Endothelial cell of umbilical vein (primary cell): ENCODE measurements around the gene PRKD1. TPM values are rescaled to one million over a fixed set of nuclear protein-coding genes. Genes with fewer than 3 reads are reported as not detected.

Experiments used
- BruUV-seq: library from RNA; stranded (reverse); fragments of 400-500 nt; replicated peaks from 2 replicates; lab custom pipeline; 2021; lab: Mats Ljungman, UMichigan
- CTCF ChIA-PET: fragments of 300-600, 350-600 bp; sonication (Branson Sonifier 250); formaldehyde crosslinking; loops from one replicate; lab custom pipeline; 2021; ENCODE audit warnings: antibody characterized with exemption, inconsistent platforms; lab: Charles Lee
- POLR2A ChIA-PET: fragments of 300-600, 350-600 bp; sonication (Branson Sonifier 250); formaldehyde crosslinking; loops from one replicate; lab custom pipeline; 2021; ENCODE audit warnings: antibody characterized with exemption, inconsistent platforms; lab: Charles Lee
- DNase-seq: peaks from one replicate; pipeline ENCODE4 v3.0.0-alpha.2; 2011; ENCODE audit warnings: low read depth, low spot score
- FAIRE-seq: peaks from 2 replicates; lab custom pipeline; 2011; peaks lifted over from hg19 to GRCh38; lab: Jason Lieb, UNC
- H2AFZ ChIP-seq: 2 replicates; pipeline ENCODE4 v1.6.0; 2012; ENCODE audit warnings: low read depth, low read length, control low read depth, inconsistent platforms
- H3K27ac ChIP-seq: 2 replicates; pipeline ENCODE4 v1.5.1; 2011; ENCODE audit warnings: low read depth, mild to moderate bottlenecking, control low read depth, low read length, moderate library complexity; ENCODE audit not compliant: insufficient read depth
- H3K27me3 ChIP-seq, 2 experiments: 2 replicates each; pipeline versions ENCODE4 v1.6.0 to v1.6.1; 2011; ENCODE audit warnings: low read length in 2 of 2, mixed read lengths in 1 of 2; ENCODE audit not compliant: control insufficient read depth in 2 of 2, insufficient read depth in 2 of 2
- H3K36me3 ChIP-seq, 2 experiments: 2 replicates in 1 of 2; 3 replicates in 1 of 2; pipeline ENCODE4 v1.5.1; 2011; ENCODE audit warnings: low read length in 2 of 2, mild to moderate bottlenecking in 1 of 2, moderate library complexity in 1 of 2; ENCODE audit not compliant: control insufficient read depth in 2 of 2, insufficient read depth in 2 of 2; ENCODE audit errors: extremely low read depth in 1 of 2
- H3K4me1 ChIP-seq: 3 replicates; pipeline ENCODE4 v1.5.1; 2011; ENCODE audit warnings: mild to moderate bottlenecking, low read length; ENCODE audit not compliant: control insufficient read depth, insufficient read depth; ENCODE audit errors: extremely low read depth
- H3K4me2 ChIP-seq: 2 replicates; pipeline ENCODE4 v1.6.1; 2011; ENCODE audit warnings: low read length, control low read depth, mixed read lengths; ENCODE audit not compliant: insufficient read depth
- H3K4me3 ChIP-seq, 3 experiments: fragments of 200-600 bp in 1 of 3; sonication (generic), shearing (Covaris generic) in 1 of 3; replicated peaks in 1 of 3; 2 replicates each; pipeline ENCODE4 v1.5.1; 2011 to 2016; ENCODE audit warnings: control low read depth in 3 of 3, low read length in 3 of 3, mild to moderate bottlenecking in 2 of 3, inconsistent platforms in 1 of 3, low read depth in 1 of 3, moderate library complexity in 1 of 3; ENCODE audit not compliant: insufficient read depth in 1 of 3
- H3K79me2 ChIP-seq: 2 replicates; pipeline ENCODE4 v1.6.0; 2012; ENCODE audit warnings: low read length, inconsistent platforms; ENCODE audit not compliant: control insufficient read depth, insufficient read depth
- H3K9ac ChIP-seq: replicated peaks from 2 replicates; pipeline ENCODE3; 2011; ENCODE audit warnings: low read length, control low read depth; ENCODE audit not compliant: insufficient read depth; ENCODE audit errors: extremely low read depth
- H3K9me1 ChIP-seq: replicated peaks from 3 replicates; pipeline ENCODE4 v1.6.0; 2011; ENCODE audit warnings: mild to moderate bottlenecking, low read length; ENCODE audit not compliant: control insufficient read depth, insufficient read depth; ENCODE audit errors: extremely low read depth
- H3K9me3 ChIP-seq: replicated peaks from 2 replicates; pipeline ENCODE4 v1.5.1; 2012; ENCODE audit warnings: low read length, inconsistent platforms; ENCODE audit not compliant: control insufficient read depth, insufficient read depth
- H4K20me1 ChIP-seq: replicated peaks from 2 replicates; pipeline ENCODE3; 2011; ENCODE audit warnings: mild to moderate bottlenecking, low read length; ENCODE audit not compliant: control insufficient read depth, insufficient read depth; ENCODE audit errors: extremely low read depth
- CTCF ChIP-seq, 2 donors: IDR thresholded peaks; 1 replicate in 1 of 2; 2 replicates in 1 of 2; pipeline ENCODE4 v1.5.1; 2011; ENCODE audit warnings: low read length in 2 of 2, mild to moderate bottlenecking in 2 of 2, moderate library complexity in 2 of 2, control low read depth in 1 of 2, inconsistent platforms in 1 of 2, low read depth in 1 of 2; ENCODE audit not compliant: insufficient read depth in 1 of 2; ENCODE audit errors: extremely low read depth in 1 of 2
- EZH2 ChIP-seq: IDR thresholded peaks from 2 replicates; pipeline ENCODE4 v1.6.1; 2012; ENCODE audit warnings: borderline replicate concordance, low read depth, mild to moderate bottlenecking, moderate library complexity, low read length, inconsistent platforms; ENCODE audit not compliant: severe bottlenecking
- FOS ChIP-seq: IDR thresholded peaks from 2 replicates; pipeline ENCODE4 v1.6.1; 2011; ENCODE audit warnings: mild to moderate bottlenecking, low read length, moderate library complexity, borderline replicate concordance; ENCODE audit not compliant: insufficient read depth
- GATA2 ChIP-seq: IDR thresholded peaks from 2 replicates; pipeline ENCODE4 v1.7.0; 2011; ENCODE audit warnings: low read depth, mild to moderate bottlenecking, moderate library complexity, mixed read lengths, low read length; ENCODE audit not compliant: insufficient read length, insufficient read depth
- JUN ChIP-seq: IDR thresholded peaks from 2 replicates; pipeline ENCODE4 v1.6.1; 2011; ENCODE audit warnings: borderline replicate concordance, low read depth; ENCODE audit not compliant: insufficient read length, insufficient read depth
- MYC ChIP-seq: IDR thresholded peaks from one replicate; pipeline ENCODE4 v1.6.1; 2011; ENCODE audit warnings: mild to moderate bottlenecking, low read depth, low read length
- POLR2A ChIP-seq: IDR thresholded peaks from 2 replicates; pipeline ENCODE4 v1.6.1; 2012; ENCODE audit warnings: low read depth, mild to moderate bottlenecking, control low read depth, low read length
- POLR2AphosphoS5 ChIP-seq: IDR thresholded peaks from 2 replicates; pipeline ENCODE4 v1.6.1; 2012; ENCODE audit warnings: low read depth, mild to moderate bottlenecking, control low read depth, low read length, moderate library complexity; ENCODE audit not compliant: insufficient read depth
- dilution Hi-C: fragments of 300-500 bp; cut with MboI; formaldehyde crosslinking; loops from one replicate; pipeline ENCODE4 v1.15.0; 2019; ENCODE audit warnings: low sequenced_read_pairs; ENCODE audit not compliant: extremely low pct_ligation_motif_present
- intact Hi-C: fragments of 100-400 bp; cut with micrococcal nuclease; formaldehyde crosslinking; loops from one replicate; pipeline ENCODE4 v1.10.0; 2022
- polyA plus RNA-seq, 4 experiments: library from polyadenylated mRNA; depleted of rRNA in 3 of 4; stranded (reverse) in 3 of 4; unstranded in 1 of 4; fragments of >200 nt; gene quantifications; 2 replicates each; pipeline versions ENCODE4 v1.2.1 to v1.2.3, GENCODE V29; 2011 to 2012; ENCODE audit warnings: missing spikeins in 1 of 4
- total RNA-seq: library from RNA; stranded (reverse); gene quantifications from 2 replicates; pipeline ENCODE4 v1.2.3, GENCODE V29; 2021
- TF ChIP-seq, protein P1 (sequence below): IDR thresholded peaks from 2 replicates; pipeline ENCODE4 v1.6.1; 2011; ENCODE audit not compliant: insufficient read depth, insufficient read length

The PRKD1 gene
- total and polyA plus RNA-seq, 2 donors (not counting 3 experiments of a cell fraction or from before 2014, with no cell fraction given) = 3.9 to 10.9 TPM

DNA sequence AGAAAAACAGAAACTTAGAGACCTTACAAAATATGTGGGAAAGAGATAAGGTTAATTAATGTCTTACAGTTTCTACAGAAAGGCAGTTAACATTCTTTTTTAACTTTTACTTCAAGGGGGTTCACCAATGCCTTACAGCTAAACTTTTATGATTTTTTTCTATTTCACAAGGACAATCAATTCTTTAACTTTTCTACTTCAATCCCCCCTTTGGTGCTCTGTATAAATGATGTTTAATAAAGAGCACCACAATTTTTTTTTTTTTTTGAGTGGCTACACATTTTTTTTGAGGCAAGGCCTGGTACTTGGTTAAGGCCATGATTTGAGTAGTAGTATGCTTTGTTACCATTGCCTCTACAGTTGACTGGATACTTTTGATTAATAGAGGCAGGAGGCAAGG lies 279.6 kb downstream of the PRKD1 start:
- H3K27ac ChIP-seq = no peak overlapping the region
- H3K9me1 ChIP-seq = no peaks in the 10 kb centered on the region
- no peaks in the 10 kb centered on the region for H3K27me3 ChIP-seq
- DNase-seq (no peak), FAIRE-seq (no peak)
- H3K36me3 ChIP-seq = no peaks in the 10 kb centered on the region
- BruUV-seq = no TSS peak
- no peaks in the 10 kb centered on the region for H4K20me1 ChIP-seq
- H3K79me2 ChIP-seq = no peaks in the 10 kb centered on the region
- POLR2A ChIA-PET = no interaction called here
- H3K4me1 ChIP-seq = no peaks in the 10 kb centered on the region
- no peak for TF ChIP-seq POLR2A
- no peak for TF ChIP-seq CTCF (IDR thresholded peaks at IDR 0.05; ENCODE audit: extremely low read depth in 1 of 2, insufficient read depth in 1 of 2, low read depth in 1 of 2, low read length in 2 of 2)
- no peak for TF ChIP-seq GATA2
- no peak for TF ChIP-seq MYC
- TF ChIP-seq JUN = no peak
- TF ChIP-seq, protein P1, sequence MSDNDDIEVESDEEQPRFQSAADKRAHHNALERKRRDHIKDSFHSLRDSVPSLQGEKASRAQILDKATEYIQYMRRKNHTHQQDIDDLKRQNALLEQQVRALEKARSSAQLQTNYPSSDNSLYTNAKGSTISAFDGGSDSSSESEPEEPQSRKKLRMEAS = no peak
- TF ChIP-seq POLR2AphosphoS5 = no peak
- no peak for TF ChIP-seq FOS
- TF ChIP-seq EZH2 = no peak
- H3K4me3 ChIP-seq = no peak overlapping the region
- CTCF ChIA-PET = no interaction called here
- H3K9ac ChIP-seq = no peak overlapping the region
- H3K9me3 ChIP-seq = peaks cover 4% of the 10 kb centered on the region
- H2AFZ ChIP-seq = no peak overlapping the region
- intact Hi-C loops = no loop called here
- dilution Hi-C loops = no loop called here
- H3K4me2 ChIP-seq = no peak overlapping the region
